HG02678 (cell line): Measurements from ENCODE around the gene UGT3A2.

Source experiments
- ATAC-seq: cut with Tn5 transposase; IDR thresholded peaks from one replicate; pipeline ENCODE4 v1.9.1; 2021; ENCODE audit warnings: mild to moderate bottlenecking, moderate library complexity; ENCODE audit not compliant: unreplicated experiment

UGT3A2 gene

GRCh38 chr5:36066540-36067210 lies at the start of gene UGT3A2:
Gene UGT3A2 (minus strand): TSS chr5:36066882. CDS start chr5:36066789, 93 bp downstream.
- no peak for ATAC-seq

GRCh38 chr5:36111238-36111637 lies 44.6 kb upstream of the UGT3A2 start:
- ATAC-seq, result no peak

- no peak for ATAC-seq
Observed at GRCh38 chr5:36108758-36109460, 42.2 kb upstream of the UGT3A2 start.

- ATAC-seq, result no peak
Observed at GRCh38 chr5:36105819-36106218, 39.1 kb upstream of the UGT3A2 start.

- ATAC-seq, result no peak
Observed at GRCh38 chr5:36099748-36100147, 33.1 kb upstream of the UGT3A2 start.

- no peak for ATAC-seq
Observed at GRCh38 chr5:36096486-36096885, 29.8 kb upstream of the UGT3A2 start.

- ATAC-seq, result peak; percentile 80
Observed at GRCh38 chr5:36089989-36090388, 23.3 kb upstream of the UGT3A2 start.

- peak; percentile 98 for ATAC-seq
Observed at GRCh38 chr5:36079200-36079781, 12.6 kb upstream of the UGT3A2 start.

GRCh38 chr5:36078430-36078829 lies 11.7 kb upstream of the UGT3A2 start:
- ATAC-seq, result no peak

- peak; percentile 75 for ATAC-seq
Observed at GRCh38 chr5:36073595-36074216, 7.0 kb upstream of the UGT3A2 start.

- ATAC-seq, result peak; percentile 75
Observed at GRCh38 chr5:36070687-36071571, 4.2 kb upstream of the UGT3A2 start.

GRCh38 chr5:36068751-36069281 lies 2.1 kb upstream of the UGT3A2 start:
- ATAC-seq, result no peak

GRCh38 chr5:36066001-36066539 lies 612 bp downstream of the UGT3A2 start:
- ATAC-seq, result no peak

- no peak for ATAC-seq
Observed at GRCh38 chr5:36060420-36060887, 6.2 kb downstream of the UGT3A2 start.

- no peak for ATAC-seq
Observed at GRCh38 chr5:36059571-36060419, 6.9 kb downstream of the UGT3A2 start.

- no peak for ATAC-seq
Observed at GRCh38 chr5:36058776-36059175, 7.9 kb downstream of the UGT3A2 start.

- no peak for ATAC-seq
Observed at GRCh38 chr5:36057386-36057785, 9.3 kb downstream of the UGT3A2 start.

- no peak for ATAC-seq
Observed at GRCh38 chr5:36056422-36056821, 10.3 kb downstream of the UGT3A2 start.

GRCh38 chr5:36055984-36056383 lies 10.7 kb downstream of the UGT3A2 start:
- ATAC-seq, result no peak
